DMS114 treated with DMSO at 0.1 percent for 48 hours (cell line): ENCODE results near the gene ARHGDIA.

Experiments
- DNase-seq: peaks from one replicate; lab custom pipeline; 2025; ENCODE audit not compliant: unreplicated experiment; lab: John Stamatoyannopoulos, UW

Gene ARHGDIA

GRCh38 chr17:81906476-81907218 lies 35.5 kb upstream of the ARHGDIA start:
- no peak for DNase-seq

DNA sequence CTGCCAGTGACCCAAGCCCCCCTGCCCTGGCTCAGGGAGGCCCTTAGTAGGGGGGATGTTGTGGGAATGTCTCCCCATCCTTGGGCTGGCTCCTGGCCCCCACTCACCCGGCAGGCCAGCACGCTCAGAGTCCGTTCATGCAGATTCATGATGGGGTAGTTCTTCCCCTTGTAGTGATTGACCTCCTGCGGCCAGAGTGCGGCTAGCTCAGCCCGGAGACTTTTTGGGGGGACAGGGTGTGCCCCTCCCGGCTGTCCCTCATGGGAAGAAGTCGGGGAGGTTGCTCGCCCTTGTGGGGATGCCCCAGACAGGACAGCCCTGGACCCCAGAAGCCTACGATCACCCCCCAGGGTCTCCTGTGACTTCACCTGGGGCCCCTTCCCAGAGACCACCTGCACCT lies 34.9 kb upstream of the ARHGDIA start:
- DNase-seq = no peak

GRCh38 chr17:81905424-81905875 lies 34.3 kb upstream of the ARHGDIA start:
- DNase-seq = no peak

- DNase-seq = no peak
These were observed 33.7 kb upstream of the ARHGDIA start for GRCh38 chr17:81904600-81905423.

- DNase-seq = no peak
These were observed 32.9 kb upstream of the ARHGDIA start for GRCh38 chr17:81903896-81904599.

DNA sequence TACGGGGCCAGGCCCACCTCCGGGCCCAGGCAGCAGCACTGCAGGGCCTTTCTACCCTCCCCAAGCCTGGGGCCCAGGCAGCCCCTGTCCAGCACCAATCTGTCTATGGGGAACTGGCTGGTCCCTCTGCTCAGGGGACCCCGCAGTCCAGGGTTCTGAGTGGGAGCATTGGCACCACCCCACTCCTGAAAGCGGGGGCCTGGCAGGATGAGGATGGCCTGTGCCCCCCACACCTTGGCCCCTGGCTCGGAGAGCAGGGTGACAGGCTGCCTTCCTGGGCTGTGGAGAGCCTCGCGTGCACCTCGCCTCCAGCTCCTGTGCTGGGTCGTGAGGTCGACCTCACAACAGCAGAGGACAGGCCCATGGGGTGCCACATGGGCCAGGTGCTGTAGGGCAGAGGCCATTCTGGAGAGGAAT lies 32.3 kb upstream of the ARHGDIA start:
- no peak for DNase-seq

DNA sequence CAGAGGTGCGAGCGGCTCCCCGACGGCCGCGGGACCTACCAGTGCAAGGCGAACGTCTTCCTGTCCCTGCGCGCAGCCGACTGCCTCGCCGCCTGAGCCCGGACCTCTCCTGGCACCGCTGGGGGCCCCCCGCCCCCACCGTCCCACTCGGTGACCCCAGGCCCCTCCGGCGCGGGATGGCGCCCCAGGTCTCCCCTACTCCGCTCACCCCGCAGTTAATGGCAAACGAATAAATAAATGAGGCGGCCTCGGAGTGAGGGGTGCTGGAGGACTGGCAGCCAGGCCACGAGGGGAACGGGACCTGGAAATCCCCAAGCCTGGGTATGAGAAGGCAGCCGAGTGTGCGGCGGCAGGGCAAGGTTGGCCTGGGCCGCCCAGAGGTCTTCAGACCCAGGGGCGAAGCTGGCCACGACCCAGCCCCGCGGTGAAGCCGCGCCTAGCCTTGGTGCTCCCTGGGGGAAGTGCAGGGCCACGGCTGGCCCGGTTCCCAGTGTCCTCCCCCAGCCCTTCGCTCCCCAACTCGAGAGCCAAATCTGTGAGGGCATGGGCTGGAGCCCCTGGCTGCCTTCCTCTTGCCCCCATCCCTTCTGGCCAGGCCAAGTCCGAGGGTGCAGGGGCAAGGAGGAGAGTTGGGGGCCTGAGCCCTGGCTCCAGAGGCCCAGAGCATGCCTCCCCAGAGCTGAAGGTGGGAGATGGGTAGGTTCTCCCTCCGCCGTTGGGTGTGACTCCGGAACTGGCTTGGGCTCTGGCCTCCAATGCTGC lies 31.7 kb upstream of the ARHGDIA start:
- DNase-seq = no peak

GRCh38 chr17:81902023-81902652 lies 31.0 kb upstream of the ARHGDIA start, which contains the start of gene NPB:
Gene NPB, plus strand, starts transcription at chr17:81902238. Its CDS starts 40 bp downstream, at chr17:81902278.
- DNase-seq = no peak

GRCh38 chr17:81901167-81902022 lies 30.3 kb upstream of the ARHGDIA start:
- DNase-seq = no peak

GRCh38 chr17:81900181-81900820 lies 29.2 kb upstream of the ARHGDIA start:
- DNase-seq = no peak

DNA sequence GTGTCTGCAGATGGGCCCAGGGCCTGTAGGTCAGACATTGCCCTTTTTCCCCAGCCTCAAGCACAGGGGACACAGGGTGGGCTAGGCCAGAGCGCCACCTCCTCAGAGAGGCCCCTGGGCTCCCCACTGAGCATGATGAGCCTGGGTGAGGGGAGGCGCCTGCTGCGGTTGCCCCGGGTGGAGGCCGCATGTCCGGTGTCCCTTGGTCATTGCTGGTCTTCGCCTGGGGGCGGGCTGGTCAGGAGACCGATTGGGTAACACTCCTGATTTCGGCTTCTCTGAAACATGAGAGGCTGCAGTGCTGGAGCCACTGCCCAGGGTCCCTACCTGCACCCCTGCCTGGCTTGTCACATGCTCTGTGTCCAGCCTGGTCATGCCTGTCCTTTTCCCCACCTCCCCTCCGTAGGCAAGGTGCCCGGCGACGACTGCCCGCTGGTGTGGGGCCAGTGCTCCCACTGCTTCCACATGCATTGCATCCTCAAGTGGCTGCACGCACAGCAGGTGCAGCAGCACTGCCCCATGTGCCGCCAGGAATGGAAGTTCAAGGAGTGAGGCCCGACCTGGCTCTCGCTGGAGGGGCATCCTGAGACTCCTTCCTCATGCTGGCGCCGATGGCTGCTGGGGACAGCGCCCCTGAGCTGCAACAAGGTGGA lies 28.5 kb upstream of the ARHGDIA start:
- DNase-seq = no peak

GRCh38 chr17:81898885-81899284 lies 27.7 kb upstream of the ARHGDIA start:
- DNase-seq = no peak

DNA sequence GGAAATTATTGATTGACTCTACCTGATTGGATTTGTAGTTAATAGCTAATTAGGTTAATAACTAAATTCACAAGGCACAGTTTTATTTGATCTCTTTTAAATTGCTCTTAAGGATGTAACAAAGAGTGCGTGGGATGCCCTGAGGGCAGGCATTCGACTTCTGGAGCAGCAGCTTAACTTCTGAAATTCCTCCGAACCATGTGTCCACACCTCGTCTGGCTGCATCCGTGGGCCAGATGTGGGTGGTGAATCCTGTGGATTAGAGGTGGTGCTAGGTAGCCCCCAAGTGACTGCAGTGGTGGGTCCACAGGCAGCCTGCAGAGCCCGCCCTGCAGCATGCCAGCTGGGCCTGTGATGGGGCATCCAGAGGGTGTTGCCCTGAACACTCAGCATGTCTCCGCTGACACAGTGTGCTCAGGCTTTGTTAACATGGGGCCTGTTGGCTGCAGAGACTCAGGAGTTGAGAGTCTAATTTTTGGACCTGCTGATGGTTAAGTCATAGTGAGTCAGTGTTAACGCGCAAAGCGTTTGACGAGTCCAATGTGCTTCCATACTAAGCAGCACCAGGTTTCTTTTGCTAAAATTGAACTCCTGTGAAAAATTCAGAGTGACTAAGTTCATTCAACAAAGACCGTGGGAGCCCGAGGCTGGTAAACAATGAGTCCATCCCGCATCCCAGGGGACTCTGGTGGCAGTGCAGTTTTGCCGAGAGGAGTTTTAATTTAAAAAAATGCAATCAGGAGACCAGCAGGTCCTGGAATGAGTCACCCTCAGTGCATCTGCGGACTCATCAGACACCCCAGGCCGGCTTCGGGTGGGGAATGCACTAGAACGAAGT lies 27.1 kb upstream of the ARHGDIA start:
- no peak for DNase-seq

GRCh38 chr17:81895400-81895799 lies 24.3 kb upstream of the ARHGDIA start:
- no peak for DNase-seq

- no peak for DNase-seq
These were observed 20.1 kb upstream of the ARHGDIA start for GRCh38 chr17:81891303-81891552.

GRCh38 chr17:81890447-81891302 lies 19.5 kb upstream of the ARHGDIA start:
- no peak for DNase-seq

GRCh38 chr17:81889602-81890001 lies 18.5 kb upstream of the ARHGDIA start:
- no peak for DNase-seq
